HCT116 (cell line): ENCODE results near the gene GPR176. TPM values are rescaled to one million over a fixed set of nuclear protein-coding genes. Genes with fewer than 3 reads are reported as not detected.

ENCODE experiments used
- ATAC-seq: fragments of 200-7000 bp; cut with Tn5 transposase; 2 replicates; pipeline ENCODE4 v1.9.1; 2020; ENCODE audit warnings: mild to moderate bottlenecking, moderate library complexity
- BruUV-seq: library from RNA; stranded (reverse); fragments of 400-500 nt; replicated peaks from 2 replicates; lab custom pipeline; 2021; lab: Mats Ljungman, UMichigan
- CTCF ChIA-PET: fragments of 300-600 bp; sonication (Branson Sonifier 250); formaldehyde crosslinking; loops from one replicate; lab custom pipeline; 2021; ENCODE audit warnings: antibody characterized with exemption; lab: Charles Lee
- POLR2A ChIA-PET: fragments of 300-600, 350-600 bp; sonication (Branson Sonifier 250); formaldehyde crosslinking; loops from one replicate; lab custom pipeline; 2021; ENCODE audit warnings: antibody characterized with exemption; lab: Charles Lee
- RAD21 ChIA-PET, 2 experiments: fragments of 300-600 bp; sonication (Branson Sonifier 250); formaldehyde crosslinking; loops; one replicate each; lab custom pipeline; 2023; ENCODE audit warnings: low total read pairs in 2 of 2; ENCODE audit not compliant: uncharacterized antibody in 2 of 2, unreplicated experiment in 2 of 2, low non-redundant PET in 1 of 2; lab: Charles Lee
- DNase-seq: peaks from one replicate; pipeline ENCODE4 v3.0.0-alpha.2; 2010; ENCODE audit warnings: low read depth, low spot score
- H2AFZ ChIP-seq: fragments of 200-600 bp; shearing (Covaris generic), sonication (generic); 2 replicates; pipeline ENCODE4 v1.6.1; 2017; ENCODE audit warnings: low read depth, mixed run types, mixed read lengths, antibody characterized with exemption, low read length; ENCODE audit not compliant: poor library complexity, severe bottlenecking
- H3K27ac ChIP-seq: 2 replicates; pipeline ENCODE4 v1.5.1; 2012; ENCODE audit warnings: low read depth, low read length
- H3K27me3 ChIP-seq: fragments of 200-600 bp; sonication (generic); 2 replicates; pipeline ENCODE4 v1.6.1; 2016; ENCODE audit warnings: mixed run types, low read length, mixed read lengths; ENCODE audit not compliant: insufficient read depth
- H3K36me3 ChIP-seq, 2 experiments: fragments of 200-500 bp in 1 of 2; fragments of 200-600 bp in 1 of 2; sonication (Bioruptor generic) in 1 of 2; sonication (generic) in 1 of 2; 2 replicates each; pipeline versions ENCODE4 v1.5.1 to v1.6.1; 2014 to 2016; ENCODE audit warnings: low read length in 2 of 2, inconsistent platforms in 1 of 2, mixed read lengths in 1 of 2, mixed run types in 1 of 2; ENCODE audit not compliant: insufficient read depth in 2 of 2, control insufficient read depth in 1 of 2
- H3K4me1 ChIP-seq, 2 experiments: fragments of 200-600 bp in 1 of 2; sonication (generic) in 1 of 2; 2 replicates each; pipeline versions ENCODE4 v1.5.1 to v1.6.1; 2012 to 2017; ENCODE audit warnings: low read length in 2 of 2, inconsistent platforms in 1 of 2, mild to moderate bottlenecking in 1 of 2, mixed read lengths in 1 of 2, mixed run types in 1 of 2, moderate library complexity in 1 of 2; ENCODE audit not compliant: insufficient read depth in 2 of 2, control insufficient read depth in 1 of 2
- H3K4me2 ChIP-seq: fragments of 200-600 bp; sonication (generic); 2 replicates; pipeline ENCODE4 v1.6.1; 2017; ENCODE audit warnings: mixed run types, low read length, mixed read lengths
- H3K4me3 ChIP-seq, 2 experiments: fragments of 200-600 bp in 1 of 2; sonication (generic) in 1 of 2; replicated peaks in 1 of 2; 2 replicates each; pipeline ENCODE4 v1.5.1; 2011 to 2016; ENCODE audit warnings: low read length in 2 of 2, control low read depth in 1 of 2, low read depth in 1 of 2, mild to moderate bottlenecking in 1 of 2, mixed read lengths in 1 of 2, mixed run types in 1 of 2
- H3K79me2 ChIP-seq: fragments of 200-600 bp; sonication (generic); 2 replicates; pipeline ENCODE4 v1.6.1; 2017; ENCODE audit warnings: mild to moderate bottlenecking, mixed run types, low read length, moderate library complexity, mixed read lengths; ENCODE audit not compliant: insufficient read depth
- H3K9ac ChIP-seq: fragments of 200-600 bp; sonication (generic); 2 replicates; pipeline ENCODE4 v1.6.1; 2016; ENCODE audit warnings: low read length, mixed read lengths
- H3K9me2 ChIP-seq: fragments of 200-600 bp; sonication (generic), shearing (Covaris generic); 2 replicates; pipeline ENCODE4 v1.6.1; 2017; ENCODE audit warnings: mixed run types, mild to moderate bottlenecking, moderate library complexity; ENCODE audit not compliant: insufficient read depth
- H3K9me3 ChIP-seq, 2 experiments: fragments of 200-500 bp in 1 of 2; fragments of 200-600 bp in 1 of 2; sonication (Bioruptor generic) in 1 of 2; sonication (generic) in 1 of 2; 2 replicates each; pipeline ENCODE4 v1.6.1; 2014 to 2017; ENCODE audit warnings: low read length in 2 of 2, mixed read lengths in 2 of 2, inconsistent platforms in 1 of 2, low read depth in 1 of 2, mild to moderate bottlenecking in 1 of 2, mixed run types in 1 of 2, moderate library complexity in 1 of 2; ENCODE audit not compliant: control insufficient read depth in 1 of 2, insufficient read depth in 1 of 2
- H4K20me1 ChIP-seq: fragments of 200-600 bp; sonication (generic), shearing (Covaris generic); 2 replicates; pipeline ENCODE4 v1.6.1; 2017; ENCODE audit warnings: mixed run types, mild to moderate bottlenecking, moderate library complexity; ENCODE audit not compliant: insufficient read depth
- CEBPB ChIP-seq: IDR thresholded peaks from 2 replicates; pipeline ENCODE4 v1.6.1; 2012; ENCODE audit warnings: low read depth
- CTCF ChIP-seq, 3 experiments: fragments of 200-600 bp in 1 of 3; sonication (generic) in 1 of 3; IDR thresholded peaks in 2 of 3; conservative IDR thresholded peaks in 1 of 3; 2 replicates each; pipeline ENCODE4 v1.5.1; 2012 to 2017; ENCODE audit warnings: low read depth in 2 of 3, low read length in 2 of 3, antibody characterized with exemption in 1 of 3, borderline replicate concordance in 1 of 3, control low read depth in 1 of 3, mild to moderate bottlenecking in 1 of 3, mixed read lengths in 1 of 3, mixed run types in 1 of 3, moderate library complexity in 1 of 3; ENCODE audit not compliant: insufficient read depth in 1 of 3
- EGR1 ChIP-seq: IDR thresholded peaks from 2 replicates; pipeline ENCODE4 v1.6.1; 2012; ENCODE audit warnings: low read depth
- EZH2phosphoT487 ChIP-seq: fragments of 200-600 bp; IDR thresholded peaks from 2 replicates; pipeline ENCODE4 v1.6.1; 2018; ENCODE audit warnings: antibody characterized with exemption, borderline replicate concordance
- MAX ChIP-seq: IDR thresholded peaks from 2 replicates; pipeline ENCODE4 v1.6.1; 2012
- RAD21 ChIP-seq: IDR thresholded peaks from 2 replicates; pipeline ENCODE4 v1.6.1; 2012; ENCODE audit warnings: low read depth, mild to moderate bottlenecking
- REST ChIP-seq: IDR thresholded peaks from 2 replicates; pipeline ENCODE4 v1.6.1; 2012; ENCODE audit warnings: low read depth
- SIN3A ChIP-seq: IDR thresholded peaks from 2 replicates; pipeline ENCODE4 v1.6.1; 2012; ENCODE audit warnings: low read depth
- SRF ChIP-seq: IDR thresholded peaks from 2 replicates; pipeline ENCODE4 v1.6.1; 2012; ENCODE audit warnings: low read depth
- YY1 ChIP-seq: IDR thresholded peaks from 2 replicates; pipeline ENCODE4 v1.6.1; 2011; ENCODE audit warnings: low read length, low read depth, moderate library complexity, mild to moderate bottlenecking; ENCODE audit not compliant: insufficient replicate concordance; ENCODE audit errors: extremely low read depth
- ZBTB33 ChIP-seq: IDR thresholded peaks from 2 replicates; pipeline ENCODE4 v1.6.1; 2011; ENCODE audit warnings: mild to moderate bottlenecking, low read length, moderate library complexity; ENCODE audit not compliant: insufficient replicate concordance; ENCODE audit errors: extremely low read depth
- ZNF274 ChIP-seq: fragments of 200-500 bp; sonication (Bioruptor generic); IDR thresholded peaks from 2 replicates; pipeline ENCODE4 v1.6.1; 2014; ENCODE audit warnings: mild to moderate bottlenecking, low read depth, low read length, inconsistent platforms
- intact Hi-C: fragments of 100-400 bp; cut with micrococcal nuclease; formaldehyde crosslinking; loops from 2 replicates; pipeline ENCODE4 v1.10.0; 2022
- total RNA-seq: library from RNA; stranded (reverse); gene quantifications from one replicate; pipeline ENCODE4 v1.2.1, GENCODE V29; 2021; ENCODE audit not compliant: unreplicated experiment

Gene GPR176
- total RNA-seq, 1 experiment from 2014 or later: 1.7 TPM

GRCh38 chr15:39799552-39800011 lies 120.5 kb downstream of the GPR176 start:
- ATAC-seq: no peak
- H3K9me2 ChIP-seq: no peaks in the 10 kb centered on the region
- H3K27ac ChIP-seq: no peak overlapping the region
- no peak for DNase-seq
- H3K4me3 ChIP-seq: no peak overlapping the region
- H2AFZ ChIP-seq: no peak overlapping the region
- H3K27me3 ChIP-seq: no peaks in the 10 kb centered on the region
- no peak for TF ChIP-seq MAX
- TF ChIP-seq SRF: no peak
- no TSS peak for BruUV-seq
- CTCF ChIA-PET: interaction anchor here (1.3 kb wide), 1 partner anchor 89 kb away, joined by 3 read pairs; no protein-coding TSS in a partner anchor
- intact Hi-C loops: no loop called here
- no peaks in the 10 kb centered on the region for H3K79me2 ChIP-seq
- POLR2A ChIA-PET: no interaction called here
- no peaks in the 10 kb centered on the region for H3K9me3 ChIP-seq
- no peak overlapping the region for H3K4me2 ChIP-seq
- no peaks in the 10 kb centered on the region for H4K20me1 ChIP-seq
- no peak overlapping the region for H3K9ac ChIP-seq
- H3K4me1 ChIP-seq: peaks cover 0 to 7% of the 10 kb centered on the region in 2 experiments; a peak in 1 of 4 replicates
- RAD21 ChIA-PET: no interaction called here
- no peaks in the 10 kb centered on the region for H3K36me3 ChIP-seq

- Histone ChIP-seq H3K36me3 (no peaks in the 10 kb centered on the region), H4K20me1 (no peaks in the 10 kb centered on the region), H3K79me2 (no peaks in the 10 kb centered on the region), H3K4me1 (peaks cover 0 to 7% of the 10 kb centered on the region in 2 experiments; a peak in 1 of 4 replicates), H3K9me3 (no peaks in the 10 kb centered on the region), H3K4me3 (no peak overlapping the region), H3K27ac (no peak overlapping the region), H2AFZ (no peak overlapping the region), H3K27me3 (no peaks in the 10 kb centered on the region), H3K4me2 (no peak overlapping the region), H3K9ac (no peak overlapping the region), H3K9me2 (no peaks in the 10 kb centered on the region)
- ChIA-PET POLR2A (no interaction called here), CTCF (no interaction called here), RAD21 (no interaction called here)
- no peak for ATAC-seq
- no peak for DNase-seq
- no TSS peak for BruUV-seq
- intact Hi-C loops: no loop called here
- TF ChIP-seq ZBTB33: no peak
- TF ChIP-seq ZNF274: no peak
- no peak for TF ChIP-seq SIN3A
- no peak for TF ChIP-seq CEBPB
- TF ChIP-seq YY1: no peak
- TF ChIP-seq REST: no peak
- TF ChIP-seq RAD21: no peak
- no peak for TF ChIP-seq EZH2phosphoT487
- TF ChIP-seq EGR1: no peak
- no peak for TF ChIP-seq CTCF (IDR thresholded peaks at IDR 0.05 in 2 of 3, conservative IDR thresholded peaks at IDR 0.05 in 1 of 3; ENCODE audit: borderline replicate concordance in 1 of 3, insufficient read depth in 1 of 3, low read depth in 2 of 3, low read length in 2 of 3)
Observed at GRCh38 chr15:39798382-39798781, 121.7 kb downstream of the GPR176 start.
